ENCODE measurements around the gene PASD1.

Gene PASD1

DNA sequence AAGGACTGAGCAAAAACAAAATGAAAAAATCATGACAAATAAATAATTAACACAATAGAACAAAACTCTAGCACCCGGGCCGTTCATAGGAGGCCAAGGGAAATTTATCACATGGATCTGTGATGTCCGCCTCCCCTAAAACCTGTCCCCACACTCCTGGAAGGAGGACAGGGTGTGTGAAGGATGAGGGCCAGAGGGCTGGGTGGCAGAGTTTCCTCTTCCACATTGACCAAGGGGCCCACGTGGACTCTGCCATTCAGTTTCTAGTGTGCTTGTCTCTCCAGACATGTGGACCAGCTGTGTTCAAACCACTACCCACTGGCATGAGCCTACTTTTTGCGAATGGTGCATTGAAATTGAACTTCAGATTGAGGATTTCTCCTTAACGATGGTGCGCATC, 138.1 kb downstream of the PASD1 start:
- H3K4me1 ChIP-seq (ENCODE audit: insufficient read depth, low read length), result no peaks in the 10 kb centered on the region
- H3K9ac ChIP-seq (ENCODE audit: low read depth, low read length), result no peak overlapping the region
- H3K36me3 ChIP-seq (ENCODE audit: insufficient read depth, low read length), result no peaks in the 10 kb centered on the region; the same call in 1 of the 2 replicates
- no peaks in the 10 kb centered on the region for H3K9me3 ChIP-seq (ENCODE audit: control insufficient read depth, insufficient read depth, low read length)

DNA sequence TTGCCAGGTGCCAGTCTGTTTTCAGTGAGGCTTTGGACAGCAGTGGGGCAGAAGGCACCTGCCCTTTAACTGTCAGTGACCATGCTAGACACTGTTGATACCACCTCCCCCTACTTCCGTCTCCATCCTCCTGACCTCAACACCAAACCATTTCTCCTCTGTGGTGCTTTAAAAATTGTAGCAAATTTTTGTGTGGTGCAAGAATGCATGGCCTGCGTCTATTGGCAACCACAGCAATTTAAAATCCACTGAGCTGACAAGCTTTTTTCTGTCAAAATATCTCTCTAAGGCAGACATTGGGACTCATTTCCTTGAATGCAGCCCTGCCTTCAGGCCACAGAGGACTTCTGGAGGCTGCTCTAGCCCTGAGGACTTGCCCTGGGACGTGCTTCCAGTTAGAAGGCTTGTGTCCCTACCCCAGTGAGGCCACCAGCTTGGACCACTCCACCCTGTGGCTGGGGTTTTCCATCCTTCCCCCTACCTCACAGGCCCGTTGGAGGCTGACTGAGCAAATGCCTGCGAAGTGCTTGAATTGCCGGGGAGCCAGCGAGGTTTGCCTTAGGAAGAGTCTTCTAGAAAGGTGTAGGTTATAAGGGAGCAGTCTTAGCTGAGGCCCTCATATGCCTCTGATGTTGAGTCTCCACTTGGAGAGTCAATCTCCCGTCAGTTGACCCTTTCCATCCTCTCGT, 138.7 kb downstream of the PASD1 start:
- Histone ChIP-seq H3K9me3 (ENCODE audit: control insufficient read depth, insufficient read depth, low read length) (no peaks in the 10 kb centered on the region), H3K4me1 (ENCODE audit: insufficient read depth, low read length) (no peaks in the 10 kb centered on the region), H3K9ac (ENCODE audit: low read depth, low read length) (no peak overlapping the region), H3K36me3 (ENCODE audit: insufficient read depth, low read length) (no peaks in the 10 kb centered on the region; the same call in 1 of the 2 replicates)

- Histone ChIP-seq H3K4me1 (ENCODE audit: insufficient read depth, low read length) (no peaks in the 10 kb centered on the region), H3K36me3 (ENCODE audit: insufficient read depth, low read length) (no peaks in the 10 kb centered on the region; the same call in 1 of the 2 replicates), H3K9ac (ENCODE audit: low read depth, low read length) (no peak overlapping the region), H3K9me3 (ENCODE audit: control insufficient read depth, insufficient read depth, low read length) (no peaks in the 10 kb centered on the region)
Measured at GRCh38 chrX:151702741-151703340, 139.4 kb downstream of the PASD1 start.

GRCh38 chrX:151703487-151703886, 140.0 kb downstream of the PASD1 start:
- no peaks in the 10 kb centered on the region; the same call in 1 of the 2 replicates for H3K36me3 ChIP-seq (ENCODE audit: insufficient read depth, low read length)
- H3K9me3 ChIP-seq (ENCODE audit: control insufficient read depth, insufficient read depth, low read length), result no peaks in the 10 kb centered on the region
- no peaks in the 10 kb centered on the region for H3K4me1 ChIP-seq (ENCODE audit: insufficient read depth, low read length)

GRCh38 chrX:151704041-151704663, 140.7 kb downstream of the PASD1 start:
- no peak overlapping the region for H3K9ac ChIP-seq (ENCODE audit: low read depth, low read length)
- H3K9me3 ChIP-seq (ENCODE audit: control insufficient read depth, insufficient read depth, low read length), result no peaks in the 10 kb centered on the region
- H3K36me3 ChIP-seq (ENCODE audit: insufficient read depth, low read length), result no peaks in the 10 kb centered on the region; the same call in 1 of the 2 replicates
- no peaks in the 10 kb centered on the region for H3K4me1 ChIP-seq (ENCODE audit: insufficient read depth, low read length)

More at GRCh38 chrX:151703487-151703886, 140.0 kb downstream of the PASD1 start:
- no peak overlapping the region for H3K9ac ChIP-seq (ENCODE audit: low read depth, low read length)

- peaks cover 15% of the 10 kb centered on the region for H3K4me1 ChIP-seq (ENCODE audit: insufficient read depth, low read length)
- H3K9ac ChIP-seq (ENCODE audit: low read depth, low read length), result no peak overlapping the region
- H3K9me3 ChIP-seq (ENCODE audit: control insufficient read depth, insufficient read depth, low read length), result no peaks in the 10 kb centered on the region
- no peaks in the 10 kb centered on the region for H3K36me3 ChIP-seq (ENCODE audit: insufficient read depth, low read length)
Measured at GRCh38 chrX:151708821-151709220, 145.3 kb downstream of the PASD1 start.

- Histone ChIP-seq H3K9ac (ENCODE audit: low read depth, low read length) (no peak overlapping the region), H3K4me1 (ENCODE audit: insufficient read depth, low read length) (peaks cover 21% of the 10 kb centered on the region), H3K36me3 (ENCODE audit: insufficient read depth, low read length) (no peaks in the 10 kb centered on the region), H3K9me3 (ENCODE audit: control insufficient read depth, insufficient read depth, low read length) (no peaks in the 10 kb centered on the region)
Measured at GRCh38 chrX:151710457-151710856, 147.0 kb downstream of the PASD1 start.

DNA sequence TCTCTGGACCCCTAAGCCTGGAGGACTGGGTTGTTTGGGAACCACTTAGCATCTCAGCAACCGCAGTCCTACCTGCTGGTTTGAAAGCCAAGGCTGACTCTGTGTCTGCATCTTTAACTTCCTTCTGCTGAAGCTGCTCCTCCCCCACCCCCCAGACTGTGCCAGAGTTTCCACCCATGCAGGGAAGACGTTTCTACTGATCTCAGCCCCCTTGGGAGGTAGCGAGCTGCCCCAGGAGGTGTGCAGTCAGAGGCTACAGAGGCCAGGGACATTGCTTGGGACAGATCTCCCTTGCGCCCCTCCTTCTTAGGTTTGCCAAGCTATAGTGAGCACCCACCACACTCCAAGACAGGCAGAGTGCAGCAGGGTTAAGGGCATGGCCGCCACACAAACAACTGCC, 147.7 kb downstream of the PASD1 start:
- peaks cover 21% of the 10 kb centered on the region for H3K4me1 ChIP-seq (ENCODE audit: insufficient read depth, low read length)
- H3K36me3 ChIP-seq (ENCODE audit: insufficient read depth, low read length), result no peaks in the 10 kb centered on the region
- H3K9me3 ChIP-seq (ENCODE audit: control insufficient read depth, insufficient read depth, low read length), result no peaks in the 10 kb centered on the region
- no peak overlapping the region for H3K9ac ChIP-seq (ENCODE audit: low read depth, low read length)

DNA sequence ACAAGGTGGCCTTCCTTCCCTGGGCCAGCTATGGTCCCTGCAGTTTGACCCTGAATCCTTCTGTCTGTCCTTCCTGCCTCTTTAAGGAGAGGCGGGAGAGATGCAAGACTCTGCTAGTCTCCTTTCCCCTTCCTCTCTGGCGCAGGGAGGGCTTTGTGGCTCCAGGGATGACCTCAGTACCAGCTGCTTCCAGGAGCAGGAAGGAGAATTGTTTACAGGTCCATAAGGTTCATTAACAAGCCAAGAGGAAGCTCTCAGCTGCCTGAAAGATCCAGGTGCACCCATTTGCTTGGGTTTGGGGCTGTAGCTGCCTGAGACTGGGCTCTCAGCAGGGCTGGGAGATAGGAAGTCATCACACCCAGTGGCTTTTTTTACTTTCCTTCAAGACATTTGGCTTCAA, 148.3 kb downstream of the PASD1 start:
- H3K9me3 ChIP-seq (ENCODE audit: control insufficient read depth, insufficient read depth, low read length), result no peaks in the 10 kb centered on the region
- H3K4me1 ChIP-seq (ENCODE audit: insufficient read depth, low read length), result peaks cover 21% of the 10 kb centered on the region
- no peak overlapping the region for H3K9ac ChIP-seq (ENCODE audit: low read depth, low read length)
- H3K36me3 ChIP-seq (ENCODE audit: insufficient read depth, low read length), result no peaks in the 10 kb centered on the region

DNA sequence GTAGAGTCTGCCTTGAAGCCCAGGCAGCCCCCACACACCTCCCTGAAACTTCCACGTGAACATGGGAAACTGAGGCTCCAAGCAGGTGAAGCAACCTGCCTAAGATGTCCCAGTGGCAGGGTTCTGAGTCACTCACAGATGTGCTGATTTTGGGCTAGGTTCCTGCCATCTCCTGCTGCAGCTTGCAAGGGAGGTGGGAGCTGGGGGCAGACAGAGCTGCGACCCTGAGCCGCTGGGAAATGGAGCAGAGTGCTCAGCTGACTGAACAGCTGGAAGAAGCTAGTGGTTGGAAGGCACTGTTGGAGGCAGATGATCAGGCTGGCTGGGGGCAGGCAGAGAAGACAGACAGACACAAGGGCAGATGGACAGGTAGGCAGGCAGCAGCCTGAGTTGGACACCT, 148.8 kb downstream of the PASD1 start:
- Histone ChIP-seq H3K9ac (ENCODE audit: low read depth, low read length) (no peak overlapping the region), H3K4me1 (ENCODE audit: insufficient read depth, low read length) (peaks cover 21% of the 10 kb centered on the region), H3K9me3 (ENCODE audit: control insufficient read depth, insufficient read depth, low read length) (no peaks in the 10 kb centered on the region), H3K36me3 (ENCODE audit: insufficient read depth, low read length) (no peaks in the 10 kb centered on the region)

- peaks cover 21% of the 10 kb centered on the region for H3K4me1 ChIP-seq (ENCODE audit: insufficient read depth, low read length)
- H3K36me3 ChIP-seq (ENCODE audit: insufficient read depth, low read length), result no peaks in the 10 kb centered on the region
- H3K9me3 ChIP-seq (ENCODE audit: control insufficient read depth, insufficient read depth, low read length), result no peaks in the 10 kb centered on the region
- H3K9ac ChIP-seq (ENCODE audit: low read depth, low read length), result no peak overlapping the region
Measured at GRCh38 chrX:151713849-151714248, 150.4 kb downstream of the PASD1 start.

GRCh38 chrX:151714362-151714761, 150.9 kb downstream of the PASD1 start:
- H3K36me3 ChIP-seq (ENCODE audit: insufficient read depth, low read length), result no peaks in the 10 kb centered on the region
- no peak overlapping the region for H3K9ac ChIP-seq (ENCODE audit: low read depth, low read length)
- no peaks in the 10 kb centered on the region for H3K9me3 ChIP-seq (ENCODE audit: control insufficient read depth, insufficient read depth, low read length)
- peaks cover 21% of the 10 kb centered on the region for H3K4me1 ChIP-seq (ENCODE audit: insufficient read depth, low read length)

DNA sequence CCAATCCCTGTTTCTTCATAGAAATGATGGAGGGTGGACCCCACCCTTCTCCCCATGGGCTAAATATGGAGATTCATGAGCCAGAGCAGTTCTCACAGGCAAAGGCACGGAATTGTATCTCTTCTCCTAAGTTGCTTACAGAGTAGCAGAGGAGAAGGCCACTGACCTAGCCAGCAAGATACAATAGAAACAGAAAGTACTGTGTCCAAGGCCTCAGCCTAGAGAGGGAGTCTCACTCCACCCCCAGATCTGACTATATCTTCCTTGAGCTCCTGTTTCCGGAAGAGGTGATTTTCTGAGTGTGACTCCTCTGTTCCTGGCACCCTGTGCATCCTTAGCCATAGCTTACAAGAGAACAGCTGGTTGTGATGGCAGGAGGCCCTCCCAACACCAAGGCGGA, 152.3 kb downstream of the PASD1 start, which contains the start of gene FATE1:
TSS of gene FATE1 (plus strand) at position 284 of the 400 bp plus-strand sequence. CDS start at position 369, 85 bp downstream.
- H3K9ac ChIP-seq (ENCODE audit: low read depth, low read length), result no peak within 1 kb of the TSS
- H3K9me3 ChIP-seq (ENCODE audit: control insufficient read depth, insufficient read depth, low read length), result no peaks in the 10 kb centered on the region
- H3K36me3 ChIP-seq (ENCODE audit: insufficient read depth, low read length), result no peaks in the 10 kb centered on the region
- H3K4me1 ChIP-seq (ENCODE audit: insufficient read depth, low read length), result peaks cover 21% of the 10 kb centered on the region

- H3K9ac ChIP-seq (ENCODE audit: low read depth, low read length), result no peak overlapping the region
- no peaks in the 10 kb centered on the region; the same call in 1 of the 2 replicates for H3K4me1 ChIP-seq (ENCODE audit: insufficient read depth, low read length)
- no peaks in the 10 kb centered on the region for H3K9me3 ChIP-seq (ENCODE audit: control insufficient read depth, insufficient read depth, low read length)
- no peaks in the 10 kb centered on the region for H3K36me3 ChIP-seq (ENCODE audit: insufficient read depth, low read length)
Measured at GRCh38 chrX:151722241-151722846, 158.9 kb downstream of the PASD1 start.

Data from ES-I3 (cell line).